Panc1 (cell line): ENCODE measurements around the gene SPATA24.

ENCODE experiments used
- CTCF ChIP-seq: fragments of 450-650 bp; IDR thresholded peaks from 2 replicates; pipeline ENCODE4 v1.5.1; 2017; ENCODE audit warnings: mild to moderate bottlenecking
- POLR2AphosphoS5 ChIP-seq: IDR thresholded peaks from 2 replicates; pipeline ENCODE4 v1.6.1; 2012; ENCODE audit warnings: mild to moderate bottlenecking, low read depth, low read length, moderate library complexity
- REST ChIP-seq, 2 experiments: IDR thresholded peaks; 2 replicates each; pipeline ENCODE4 v1.6.1; 2011 to 2012; ENCODE audit warnings: low read depth in 2 of 2, control low read depth in 1 of 2, low read length in 1 of 2, mild to moderate bottlenecking in 1 of 2, moderate library complexity in 1 of 2; ENCODE audit not compliant: insufficient read depth in 1 of 2
- TCF7L2 ChIP-seq: IDR thresholded peaks from 2 replicates; pipeline ENCODE4 v1.6.1; 2011; ENCODE audit warnings: mild to moderate bottlenecking, low read depth, low read length, inconsistent platforms

GRCh38 chr5:139396691-139397090 lies 7.2 kb downstream of the SPATA24 start:
- no peak for TF ChIP-seq CTCF
- no peak for TF ChIP-seq TCF7L2
- TF ChIP-seq REST (IDR thresholded peaks at IDR 0.05; ENCODE audit: insufficient read depth in 1 of 2, low read depth in 2 of 2, low read length in 1 of 2), result no peak
- no peak for TF ChIP-seq POLR2AphosphoS5
